Measurements from ENCODE around the gene TBC1D4.

DNA sequence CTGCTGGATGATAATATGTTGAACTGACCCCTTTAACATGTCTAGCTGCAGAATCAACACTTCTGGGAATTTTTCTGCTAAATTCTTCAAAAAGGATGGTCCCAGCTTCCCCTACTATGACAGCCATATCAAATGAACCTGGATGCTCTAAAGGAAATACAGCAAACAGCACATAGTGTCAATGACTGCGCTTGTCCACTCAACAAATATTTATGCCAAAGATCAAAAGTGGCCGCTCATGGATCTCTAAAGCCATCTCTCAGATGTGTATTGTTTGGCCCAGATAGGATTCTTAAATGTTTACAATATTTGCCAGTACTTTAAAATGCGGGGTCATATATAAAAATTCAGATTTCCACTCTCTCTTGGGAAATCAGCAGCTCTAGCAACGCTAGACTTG lies 3.3 kb downstream of the TBC1D4 start:
- TF ChIP-seq CTCF (IDR thresholded peaks at IDR 0.05): no peak
- no peak for TF ChIP-seq POLR2AphosphoS5 (IDR thresholded peaks at IDR 0.05; ENCODE audit: low read depth, low read length)
- TF ChIP-seq SIN3A (IDR thresholded peaks at IDR 0.05; ENCODE audit: borderline replicate concordance, insufficient read depth, low read depth, low read length): no peak
- no peak for TF ChIP-seq REST (IDR thresholded peaks at IDR 0.05; ENCODE audit: insufficient read depth in 1 of 2, low read depth in 2 of 2, low read length in 1 of 2)

Measured in Panc1 (cell line).